Gastroesophageal sphincter (tissue), 4 donors: Measurements from ENCODE around the gene GNG3. TPM values are rescaled to one million over a fixed set of nuclear protein-coding genes. Genes with fewer than 3 reads are reported as not detected.

Source experiments
- ATAC-seq: fragments of 150-250 bp; one replicate; pipeline ENCODE4 v1.9.1; 2016; ENCODE audit warnings: mild to moderate bottlenecking, moderate library complexity
- H3K27ac ChIP-seq, 4 donors: fragments of 200-600 bp; sonication (generic) in 3 of 4; 1 replicate in 3 of 4; 2 replicates in 1 of 4; pipeline ENCODE4 v1.5.1; 2016 to 2019
- H3K27me3 ChIP-seq: fragments of 200-600 bp; sonication (generic); one replicate; pipeline ENCODE4 v1.5.1; 2019
- H3K36me3 ChIP-seq, 2 donors: fragments of 200-600 bp; sonication (generic); one replicate each; pipeline ENCODE4 v1.5.1; 2019; ENCODE audit warnings: control low read depth in 1 of 2
- H3K4me1 ChIP-seq, 3 donors: fragments of 200-600 bp; sonication (generic); 1 replicate in 2 of 3; 2 replicates in 1 of 3; pipeline ENCODE4 v1.5.1; 2016 to 2019; ENCODE audit warnings: control low read depth in 2 of 3
- H3K4me3 ChIP-seq, 2 donors: fragments of 200-600 bp; sonication (generic); one replicate each; pipeline ENCODE4 v1.5.1; 2019; ENCODE audit warnings: mild to moderate bottlenecking in 1 of 2, moderate library complexity in 1 of 2
- H3K9me3 ChIP-seq, 3 donors: fragments of 200-600 bp; sonication (generic); one replicate each; pipeline ENCODE4 v1.5.1; 2017 to 2019; ENCODE audit warnings: control low read depth in 2 of 3
- EP300 ChIP-seq: sonication (generic); formaldehyde crosslinking; IDR thresholded peaks from one replicate; pipeline ENCODE4 v1.6.1; 2017; ENCODE audit warnings: antibody characterized with exemption, mild to moderate bottlenecking
- POLR2A ChIP-seq, 2 donors: fragments of 450-650 bp; IDR thresholded peaks; one replicate each; pipeline ENCODE4 v1.6.1; 2017; ENCODE audit warnings: antibody characterized with exemption in 2 of 2, mild to moderate bottlenecking in 2 of 2, moderate library complexity in 1 of 2
- POLR2AphosphoS5 ChIP-seq: sonication (generic); formaldehyde crosslinking; IDR thresholded peaks from one replicate; pipeline ENCODE4 v1.6.1; 2017; ENCODE audit warnings: antibody characterized with exemption
- WGBS, 2 donors: methylation state at CpG; one replicate each; pipeline ENCODE4 v1.1.5; 2018; ENCODE audit warnings: low coverage in 1 of 2; 5-methylcytosine and 5-hydroxymethylcytosine counted together
- total RNA-seq, 4 donors: library from RNA; depleted of rRNA; stranded (reverse); fragments of >200 nt; gene quantifications; one replicate each; pipeline ENCODE4 v1.1.0, GENCODE V29; 2016
- TF ChIP-seq, protein P1 (sequence below), 4 experiments: fragments of 200-600 bp in 2 of 4; fragments of 450-650 bp in 2 of 4; sonication (generic) in 1 of 4; IDR thresholded peaks; one replicate each; pipeline ENCODE4 v1.5.1; 2017 to 2019; ENCODE audit warnings: antibody characterized with exemption in 4 of 4, mild to moderate bottlenecking in 2 of 4, moderate library complexity in 2 of 4

The GNG3 gene
- total RNA-seq, 4 donors from 2014 or later: not detected

DNA sequence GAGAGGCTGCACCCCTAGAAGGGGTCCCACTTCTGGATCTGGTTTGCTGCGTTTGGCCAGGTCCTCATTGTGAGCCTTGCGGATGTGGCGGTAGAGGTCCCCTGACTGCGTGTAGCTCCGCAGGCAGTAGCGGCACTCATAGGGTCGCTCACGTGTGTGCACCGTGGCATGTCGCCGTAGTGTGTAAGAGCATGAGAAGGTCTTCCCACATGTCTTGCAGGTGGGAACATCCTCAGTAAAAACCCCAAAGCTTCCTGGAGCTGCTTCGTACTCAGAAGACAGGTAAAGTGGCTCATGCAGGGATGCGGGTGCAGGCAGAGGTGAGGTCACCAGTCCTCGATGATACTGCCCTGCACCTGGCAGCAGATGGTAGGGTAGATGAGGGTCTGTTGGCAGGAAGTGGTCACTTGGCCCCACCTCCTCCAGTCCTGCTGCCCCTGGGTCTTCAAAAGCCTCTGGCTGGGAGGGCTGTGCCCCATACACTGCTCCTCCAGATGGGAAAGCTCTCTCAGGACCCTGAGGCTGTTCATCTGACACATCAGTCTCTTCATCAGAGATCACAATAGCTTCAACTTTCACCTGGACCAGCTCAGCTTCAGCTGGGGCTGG, 44.8 kb downstream of the GNG3 start:
- no peaks in the 10 kb centered on the region for H3K9me3 ChIP-seq
- no peak for TF ChIP-seq POLR2AphosphoS5
- TF ChIP-seq, protein P1, sequence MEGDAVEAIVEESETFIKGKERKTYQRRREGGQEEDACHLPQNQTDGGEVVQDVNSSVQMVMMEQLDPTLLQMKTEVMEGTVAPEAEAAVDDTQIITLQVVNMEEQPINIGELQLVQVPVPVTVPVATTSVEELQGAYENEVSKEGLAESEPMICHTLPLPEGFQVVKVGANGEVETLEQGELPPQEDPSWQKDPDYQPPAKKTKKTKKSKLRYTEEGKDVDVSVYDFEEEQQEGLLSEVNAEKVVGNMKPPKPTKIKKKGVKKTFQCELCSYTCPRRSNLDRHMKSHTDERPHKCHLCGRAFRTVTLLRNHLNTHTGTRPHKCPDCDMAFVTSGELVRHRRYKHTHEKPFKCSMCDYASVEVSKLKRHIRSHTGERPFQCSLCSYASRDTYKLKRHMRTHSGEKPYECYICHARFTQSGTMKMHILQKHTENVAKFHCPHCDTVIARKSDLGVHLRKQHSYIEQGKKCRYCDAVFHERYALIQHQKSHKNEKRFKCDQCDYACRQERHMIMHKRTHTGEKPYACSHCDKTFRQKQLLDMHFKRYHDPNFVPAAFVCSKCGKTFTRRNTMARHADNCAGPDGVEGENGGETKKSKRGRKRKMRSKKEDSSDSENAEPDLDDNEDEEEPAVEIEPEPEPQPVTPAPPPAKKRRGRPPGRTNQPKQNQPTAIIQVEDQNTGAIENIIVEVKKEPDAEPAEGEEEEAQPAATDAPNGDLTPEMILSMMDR (IDR thresholded peaks at IDR 0.05): no peak
- no peak for ATAC-seq
- WGBS, 2 donors: 100% methylated on average over 3 of the region's 14 CpGs; no CpG with 5 or more reads in 1 of the 2 donors
- no peak overlapping the region for H3K4me3 ChIP-seq
- peaks cover 0 to 47% (median 14%) of the 10 kb centered on the region in 3 donors for H3K4me1 ChIP-seq
- H3K36me3 ChIP-seq: peaks cover 0 to 29% of the 10 kb centered on the region in 2 donors
- H3K27ac ChIP-seq: peak overlapping the region in 1 of 4 donors; percentile 93
- H3K27me3 ChIP-seq: no peaks in the 10 kb centered on the region

DNA sequence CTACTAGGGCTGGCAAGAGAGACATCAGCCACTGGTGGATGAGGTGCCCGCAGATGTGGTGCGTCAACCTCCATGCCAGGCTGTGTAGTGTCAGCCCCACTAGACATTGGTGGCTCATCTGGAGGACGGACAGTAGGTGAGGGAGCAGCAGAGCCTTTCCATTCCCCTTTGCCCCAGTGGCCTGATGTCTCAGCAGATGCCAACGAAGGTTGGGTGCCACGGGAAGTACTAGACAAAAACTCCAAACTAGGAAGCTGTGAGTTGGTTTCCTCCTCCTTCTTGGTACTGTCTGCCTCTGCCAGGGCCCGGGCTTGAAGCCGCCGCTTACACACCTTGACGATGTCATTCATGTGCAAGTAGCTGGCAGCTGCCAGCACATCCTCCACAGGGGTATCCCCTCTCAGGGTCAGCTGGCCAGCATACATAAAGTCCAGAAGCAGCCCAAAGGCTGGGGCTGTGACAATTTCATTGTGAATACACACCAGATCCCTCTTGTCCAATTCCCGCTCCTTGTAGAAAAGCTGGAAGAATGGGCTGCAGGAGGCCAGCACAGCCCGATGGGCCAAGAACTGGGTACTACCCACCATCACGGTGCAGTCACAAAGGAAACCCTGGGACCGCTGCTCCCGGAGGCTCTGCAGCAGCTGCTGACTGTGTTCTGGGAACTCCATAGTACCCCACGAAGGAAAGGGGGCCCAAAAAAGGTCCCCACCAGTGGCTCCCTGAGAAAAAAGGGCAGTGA, 45.7 kb downstream of the GNG3 start:
- Histone ChIP-seq H3K27ac (peak overlapping the region; percentile 78 to 99 (median 93)), H3K9me3 (no peaks in the 10 kb centered on the region), H3K4me1 (peaks cover 0 to 47% (median 14%) of the 10 kb centered on the region in 3 donors), H3K36me3 (peaks cover 0 to 29% of the 10 kb centered on the region in 2 donors), H3K27me3 (no peaks in the 10 kb centered on the region), H3K4me3 (peak overlapping the region; percentile 55 to 64)
- TF ChIP-seq POLR2A (IDR thresholded peaks at IDR 0.05) (no peak), EP300 (no peak), POLR2AphosphoS5 (no peak)
- TF ChIP-seq, protein P1 (IDR thresholded peaks at IDR 0.05): no peak
- no peak for ATAC-seq
- WGBS, 2 donors: 66 to 82% methylated on average over 5 to 7 of the region's 15 CpGs

DNA sequence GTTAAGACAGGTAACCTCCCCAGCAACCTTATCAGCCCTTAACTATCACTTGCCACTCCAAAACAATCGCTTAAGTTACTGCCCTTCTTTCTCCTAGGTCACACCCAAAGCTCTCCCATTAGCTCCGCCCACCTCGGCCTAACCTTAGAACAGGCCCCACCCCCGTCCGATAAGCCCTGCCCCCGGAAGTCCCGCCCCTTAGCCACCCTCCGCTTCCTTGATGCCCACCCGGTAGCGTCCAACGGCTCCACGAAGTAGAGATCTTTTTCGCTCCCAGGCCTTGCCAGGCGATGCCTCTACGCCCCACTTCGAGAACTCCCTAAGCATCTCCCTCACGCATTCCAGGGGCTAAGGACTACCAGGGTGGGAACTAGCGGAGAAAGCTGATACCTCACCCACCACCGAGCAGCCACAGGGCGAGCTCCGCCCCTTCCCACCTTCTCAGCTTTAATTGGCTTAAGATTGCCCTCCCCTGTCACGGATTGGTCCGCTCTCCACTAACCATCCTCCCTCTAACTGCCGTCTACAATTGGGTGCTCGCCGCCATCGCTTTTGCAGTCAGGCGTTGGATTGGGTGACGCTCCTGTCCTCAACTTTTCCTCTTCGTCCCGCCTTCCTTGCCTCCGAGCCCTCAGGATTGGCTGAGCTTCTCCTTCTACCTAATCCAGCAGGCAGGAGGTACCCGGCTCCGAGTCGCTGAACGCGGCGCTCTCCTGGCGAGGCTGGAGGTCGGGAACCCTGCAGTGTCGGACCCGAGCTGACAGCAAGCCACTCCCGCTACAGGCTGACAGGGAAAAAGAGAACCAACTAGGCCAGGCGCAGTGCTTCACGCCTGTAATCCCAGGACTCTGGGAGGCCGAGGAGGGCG, 46.5 kb downstream of the GNG3 start, which contains the start of gene ZBTB3:
Gene ZBTB3, minus strand, starts transcription at position 425 of the 868 bp plus-strand sequence. CDS start 496 bp downstream, outside the sequence.
- Histone ChIP-seq H3K9me3 (no peaks in the 10 kb centered on the region), H3K27me3 (no peaks in the 10 kb centered on the region), H3K27ac (peak within 1 kb of the TSS; percentile 78 to 99 (median 93)), H3K36me3 (peaks cover 0 to 24% of the 10 kb centered on the region in 2 donors), H3K4me1 (peaks cover 0 to 47% (median 14%) of the 10 kb centered on the region in 3 donors), H3K4me3 (peak within 1 kb of the TSS; percentile 55 to 64)
- TF ChIP-seq EP300 (no peak), POLR2AphosphoS5 (peak; percentile 88), POLR2A (IDR thresholded peaks at IDR 0.05) (peak; percentile 74 to 78)
- TF ChIP-seq, protein P1 (IDR thresholded peaks at IDR 0.05): peak in 3 of 4 experiments; percentile 5 to 55 (median 44)
- ATAC-seq: peak; percentile 99
- WGBS, 2 donors: 1% methylated on average over 13 to 30 of the region's 47 CpGs

DNA sequence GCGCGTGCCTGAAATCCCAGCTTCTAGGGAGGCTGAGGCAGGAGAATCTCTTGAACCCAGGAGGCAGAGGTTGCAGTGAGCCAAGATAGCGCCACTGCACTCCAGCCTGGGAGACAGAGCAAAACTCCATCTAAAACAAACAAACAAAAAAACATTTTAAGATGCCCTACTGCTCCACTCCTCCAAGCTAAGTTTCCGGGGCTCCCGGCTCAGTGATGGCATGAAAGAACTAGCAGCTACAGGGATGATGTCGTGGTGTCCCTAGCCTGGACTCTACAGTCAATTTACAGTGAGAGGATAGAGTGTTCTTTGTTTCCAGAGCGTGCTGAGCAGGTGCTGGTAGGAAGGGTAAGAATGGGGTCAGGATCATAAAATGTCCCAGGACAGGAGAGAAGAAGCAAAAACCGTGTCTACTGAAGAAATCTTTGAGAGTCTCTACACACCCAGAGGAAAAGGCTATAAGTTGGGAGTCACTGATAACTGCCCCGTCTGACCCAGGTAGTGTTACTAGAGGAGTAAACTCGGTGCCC, 47.7 kb downstream of the GNG3 start:
- Histone ChIP-seq H3K4me3 (no peak overlapping the region), H3K36me3 (peaks cover 0 to 20% of the 10 kb centered on the region in 2 donors), H3K9me3 (no peaks in the 10 kb centered on the region), H3K4me1 (peaks cover 0 to 41% (median 14%) of the 10 kb centered on the region in 3 donors), H3K27ac (no peak overlapping the region), H3K27me3 (no peaks in the 10 kb centered on the region)
- 50 to 69% methylated on average over 1 to 5 of the region's 10 CpGs for WGBS, 2 donors
- no peak for ATAC-seq
- TF ChIP-seq EP300: no peak
- TF ChIP-seq POLR2A (IDR thresholded peaks at IDR 0.05): no peak
- TF ChIP-seq, protein P1 (IDR thresholded peaks at IDR 0.05): no peak
- no peak for TF ChIP-seq POLR2AphosphoS5
